ENCODE measurements around the gene LPIN2. TPM values are rescaled to one million over a fixed set of nuclear protein-coding genes. Genes with fewer than 3 reads are reported as not detected.
"Not testable (repeated sequence)": the region's sequence is repeated elsewhere in the genome, so short reads cannot be mapped to it uniquely, and the experiment has no call there.

LPIN2 gene
- total and polyA plus RNA-seq, 2 of the 13 experiments (the other 11 are each of a cell fraction or from before 2014, with no cell fraction given) = 46.0 to 119 TPM

DNA sequence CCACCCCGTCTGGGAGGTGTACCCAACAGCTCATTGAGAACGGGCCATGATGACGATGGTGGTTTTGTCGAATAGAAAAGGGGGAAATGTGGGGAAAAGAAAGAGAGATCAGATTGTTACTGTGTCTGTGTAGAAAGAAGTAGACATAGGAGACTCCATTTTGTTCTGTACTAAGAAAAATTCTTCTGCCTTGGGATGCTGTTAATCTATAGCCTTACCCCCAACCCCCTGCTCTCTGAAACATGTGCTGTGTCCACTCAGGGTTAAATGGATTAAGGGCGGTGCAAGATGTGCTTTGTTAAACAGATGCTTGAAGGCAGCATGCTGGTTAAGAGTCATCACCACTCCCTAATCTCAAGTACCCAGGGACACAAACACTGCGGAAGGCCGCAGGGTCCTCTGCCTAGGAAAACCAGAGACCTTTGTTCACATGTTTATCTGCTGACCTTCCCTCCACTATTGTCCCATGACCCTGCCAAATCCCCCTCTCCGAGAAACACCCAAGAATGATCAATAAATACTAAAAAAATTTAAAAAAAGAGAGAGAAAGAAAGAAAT is 37.0 kb upstream of the LPIN2 start:
- H3K79me2 ChIP-seq (ENCODE audit: insufficient read depth, low read length); intact Hi-C loops (cut with micrococcal nuclease; ENCODE audit: unreplicated experiment); ATAC-seq; DNase-seq (ENCODE audit: low spot score); H4K20me1 ChIP-seq (ENCODE audit: insufficient read depth, low read length); H2AFZ ChIP-seq (ENCODE audit: low read length); H3K9me3 ChIP-seq (ENCODE audit: low read length); H3K36me3 ChIP-seq (replicated peaks in 1 of 2; ENCODE audit: control insufficient read depth in 1 of 2, insufficient read depth in 2 of 2, low read length in 2 of 2); FAIRE-seq; H3K4me2 ChIP-seq (ENCODE audit: low read depth, low read length); H3K27me3 ChIP-seq (ENCODE audit: control insufficient read depth in 1 of 2, insufficient read depth in 2 of 2, low read length in 2 of 2); CTCF ChIA-PET (ENCODE audit: low intra/inter-chr PET ratio, low total read pairs); BruUV-seq (replicated peaks); H3K4me3 ChIP-seq (replicated peaks in 1 of 3; ENCODE audit: insufficient read depth in 1 of 3, low read depth in 2 of 3, low read length in 3 of 3); H3K9ac ChIP-seq (ENCODE audit: insufficient read depth, low read depth, low read length); TF ChIP-seq SOX13 (IDR thresholded peaks at IDR 0.05): not testable (repeated sequence)
- POLR2A ChIA-PET = interaction anchor here (0.9 kb wide), 1 partner anchor 64 kb away, joined by 3 read pairs; no protein-coding TSS in a partner anchor
- 58% methylated on average over 6 of the region's 8 CpGs for WGBS (ENCODE audit: low lambda C conversion rate)
- Histone ChIP-seq H3K4me1 (ENCODE audit: insufficient read depth, low read length) (peaks cover 89% of the 10 kb centered on the region), H3K27ac (ENCODE audit: extremely low read length, insufficient read depth, low read length) (peak overlapping the region; percentile 91)
- in situ Hi-C loops (cut with HindIII; ENCODE audit: extremely low pct_ligation_motif_present, low pct_unique_long_range_greater_than_20kb) = loop anchor here (25.0 kb wide), 2 partner anchors 412 to 562 kb away; partner anchors contain the start of gene TGIF1
- TF ChIP-seq ZNF652 (CRISPR knock-in tag; IDR thresholded peaks at IDR 0.05; ENCODE audit: borderline replicate concordance, low read depth) (0 out of 2 replicates have a peak, but pooled peaks have one; percentile 41), BCL6 (CRISPR knock-in tag; IDR thresholded peaks at IDR 0.05) (peak; percentile 63; the same call in 1 of the 2 replicates), SOX13 (CRISPR knock-in tag; conservative IDR thresholded peaks at IDR 0.05 in 1 of 2, IDR thresholded peaks at IDR 0.05 in 1 of 2) (peak in 1 of 2 experiments; percentile 40; a peak in 1 of 4 replicates)
- TF ChIP-seq, protein P1, sequence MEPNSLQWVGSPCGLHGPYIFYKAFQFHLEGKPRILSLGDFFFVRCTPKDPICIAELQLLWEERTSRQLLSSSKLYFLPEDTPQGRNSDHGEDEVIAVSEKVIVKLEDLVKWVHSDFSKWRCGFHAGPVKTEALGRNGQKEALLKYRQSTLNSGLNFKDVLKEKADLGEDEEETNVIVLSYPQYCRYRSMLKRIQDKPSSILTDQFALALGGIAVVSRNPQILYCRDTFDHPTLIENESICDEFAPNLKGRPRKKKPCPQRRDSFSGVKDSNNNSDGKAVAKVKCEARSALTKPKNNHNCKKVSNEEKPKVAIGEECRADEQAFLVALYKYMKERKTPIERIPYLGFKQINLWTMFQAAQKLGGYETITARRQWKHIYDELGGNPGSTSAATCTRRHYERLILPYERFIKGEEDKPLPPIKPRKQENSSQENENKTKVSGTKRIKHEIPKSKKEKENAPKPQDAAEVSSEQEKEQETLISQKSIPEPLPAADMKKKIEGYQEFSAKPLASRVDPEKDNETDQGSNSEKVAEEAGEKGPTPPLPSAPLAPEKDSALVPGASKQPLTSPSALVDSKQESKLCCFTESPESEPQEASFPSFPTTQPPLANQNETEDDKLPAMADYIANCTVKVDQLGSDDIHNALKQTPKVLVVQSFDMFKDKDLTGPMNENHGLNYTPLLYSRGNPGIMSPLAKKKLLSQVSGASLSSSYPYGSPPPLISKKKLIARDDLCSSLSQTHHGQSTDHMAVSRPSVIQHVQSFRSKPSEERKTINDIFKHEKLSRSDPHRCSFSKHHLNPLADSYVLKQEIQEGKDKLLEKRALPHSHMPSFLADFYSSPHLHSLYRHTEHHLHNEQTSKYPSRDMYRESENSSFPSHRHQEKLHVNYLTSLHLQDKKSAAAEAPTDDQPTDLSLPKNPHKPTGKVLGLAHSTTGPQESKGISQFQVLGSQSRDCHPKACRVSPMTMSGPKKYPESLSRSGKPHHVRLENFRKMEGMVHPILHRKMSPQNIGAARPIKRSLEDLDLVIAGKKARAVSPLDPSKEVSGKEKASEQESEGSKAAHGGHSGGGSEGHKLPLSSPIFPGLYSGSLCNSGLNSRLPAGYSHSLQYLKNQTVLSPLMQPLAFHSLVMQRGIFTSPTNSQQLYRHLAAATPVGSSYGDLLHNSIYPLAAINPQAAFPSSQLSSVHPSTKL (CRISPR knock-in tag; IDR thresholded peaks at IDR 0.05) = peak; percentile 19; the same call in 1 of the 2 replicates

Measured in HepG2 (cell line).